IMR-90 (cell line): ENCODE results near the gene CYP46A1. TPM values are rescaled to one million over a fixed set of nuclear protein-coding genes. Genes with fewer than 3 reads are reported as not detected.

Source experiments
- ATAC-seq: fragments of 200-7000 bp; cut with Tn5 transposase; 2 replicates; pipeline ENCODE4 v1.9.1; 2020; ENCODE audit warnings: low read depth, mild to moderate bottlenecking, moderate library complexity
- BruUV-seq: library from RNA; stranded (reverse); fragments of 400-500 nt; replicated peaks from 2 replicates; lab custom pipeline; 2021; lab: Mats Ljungman, UMichigan
- CTCF ChIA-PET: fragments of 300-600 bp; formaldehyde crosslinking; extraction: SDS; loops from one replicate; lab custom pipeline; 2021; ENCODE audit warnings: antibody characterized with exemption; lab: Yijun Ruan, JAX
- POLR2A ChIA-PET: fragments of 300-600 bp; sonication (Branson Sonifier 250); formaldehyde crosslinking; loops from one replicate; lab custom pipeline; 2022; ENCODE audit warnings: antibody characterized with exemption; ENCODE audit not compliant: unreplicated experiment; lab: Charles Lee
- DNase-seq: peaks from one replicate; pipeline ENCODE4 v3.0.0; 2013
- H2AFZ ChIP-seq: replicated peaks from 2 replicates; pipeline ENCODE3; 2013; ENCODE audit warnings: low read length, mild to moderate bottlenecking; ENCODE audit not compliant: poor library complexity
- H2AK5ac ChIP-seq: 2 replicates; pipeline ENCODE4 v1.6.1; 2013; ENCODE audit warnings: low read depth, low read length, inconsistent platforms
- H2AK9ac ChIP-seq: replicated peaks from 2 replicates; pipeline ENCODE3; 2013; ENCODE audit warnings: mild to moderate bottlenecking, low read depth, low read length, moderate library complexity; ENCODE audit not compliant: poor library complexity
- H2BK120ac ChIP-seq: 2 replicates; pipeline ENCODE4 v1.6.1; 2013; ENCODE audit warnings: low read depth, low read length, inconsistent platforms
- H2BK15ac ChIP-seq: 3 replicates; pipeline ENCODE4 v1.6.1; 2013; ENCODE audit warnings: low read depth, low read length, inconsistent platforms
- H2BK20ac ChIP-seq: 2 replicates; pipeline ENCODE4 v1.6.1; 2013; ENCODE audit warnings: low read depth, mild to moderate bottlenecking, inconsistent platforms, low read length, moderate library complexity
- H2BK5ac ChIP-seq: 2 replicates; pipeline ENCODE4 v1.6.1; 2013; ENCODE audit warnings: mild to moderate bottlenecking, low read depth, low read length, inconsistent platforms; ENCODE audit not compliant: poor library complexity, severe bottlenecking
- H3K14ac ChIP-seq: replicated peaks from 2 replicates; pipeline ENCODE4 v1.6.1; 2013; ENCODE audit warnings: low read depth, low read length, inconsistent platforms
- H3K18ac ChIP-seq: 2 replicates; pipeline ENCODE4 v1.6.1; 2013; ENCODE audit warnings: low read depth, low read length, control low read depth
- H3K23ac ChIP-seq: 2 replicates; pipeline ENCODE4 v1.6.1; 2013; ENCODE audit warnings: low read depth, low read length, inconsistent platforms
- H3K27ac ChIP-seq: 2 replicates; pipeline ENCODE4 v1.5.1; 2013; ENCODE audit warnings: mild to moderate bottlenecking, control low read depth, low read length; ENCODE audit not compliant: insufficient read depth
- H3K27me3 ChIP-seq: 2 replicates; pipeline ENCODE4 v1.6.1; 2013; ENCODE audit warnings: low read length; ENCODE audit not compliant: control insufficient read depth, insufficient read depth
- H3K36me3 ChIP-seq: 2 replicates; pipeline ENCODE4 v1.6.1; 2013; ENCODE audit warnings: low read length, mixed read lengths; ENCODE audit not compliant: control insufficient read depth, insufficient read depth
- H3K4ac ChIP-seq: 2 replicates; pipeline ENCODE4 v1.6.1; 2013; ENCODE audit warnings: low read depth, low read length, inconsistent platforms
- H3K4me1 ChIP-seq: 2 replicates; pipeline ENCODE4 v1.6.1; 2013; ENCODE audit warnings: low read length, mixed read lengths; ENCODE audit not compliant: control insufficient read depth, insufficient read depth
- H3K4me2 ChIP-seq: 2 replicates; pipeline ENCODE4 v1.6.1; 2013; ENCODE audit warnings: low read depth, mild to moderate bottlenecking, control low read depth, low read length, moderate library complexity
- H3K4me3 ChIP-seq: 2 replicates; pipeline ENCODE4 v1.5.1; 2013; ENCODE audit warnings: low read depth, mild to moderate bottlenecking, control low read depth, low read length, moderate library complexity; ENCODE audit not compliant: insufficient read depth
- H3K56ac ChIP-seq: 2 replicates; pipeline ENCODE4 v1.6.1; 2013; ENCODE audit warnings: low read length, inconsistent platforms; ENCODE audit not compliant: insufficient read depth; ENCODE audit errors: extremely low read depth
- H3K79me1 ChIP-seq, 2 experiments: 2 replicates each; pipeline ENCODE4 v1.6.1; 2013; ENCODE audit warnings: low read length in 2 of 2, inconsistent platforms in 1 of 2, low read depth in 1 of 2
- H3K9ac ChIP-seq: 2 replicates; pipeline ENCODE4 v1.6.1; 2013; ENCODE audit warnings: low read depth, low read length, control low read depth
- H3K9me1 ChIP-seq: 2 replicates; pipeline ENCODE4 v1.6.1; 2013; ENCODE audit warnings: low read length, inconsistent platforms; ENCODE audit not compliant: insufficient read depth
- H3K9me3 ChIP-seq: 2 replicates; pipeline ENCODE4 v1.6.1; 2013; ENCODE audit warnings: low read length; ENCODE audit not compliant: control insufficient read depth, insufficient read depth
- H4K20me1 ChIP-seq: 2 replicates; pipeline ENCODE4 v1.6.1; 2013; ENCODE audit warnings: low read length, inconsistent platforms; ENCODE audit not compliant: insufficient read depth
- H4K5ac ChIP-seq: 2 replicates; pipeline ENCODE4 v1.6.1; 2013; ENCODE audit warnings: mild to moderate bottlenecking, low read depth, low read length, control low read depth
- H4K8ac ChIP-seq, 2 experiments: 2 replicates each; pipeline ENCODE4 v1.6.1; 2013; ENCODE audit warnings: low read depth in 2 of 2, low read length in 2 of 2, control low read depth in 1 of 2, inconsistent platforms in 1 of 2
- H4K91ac ChIP-seq: 2 replicates; pipeline ENCODE4 v1.6.1; 2013; ENCODE audit warnings: low read depth, low read length, inconsistent platforms; ENCODE audit not compliant: insufficient read depth
- BHLHE40 ChIP-seq: fragments of 150-350 bp; IDR thresholded peaks from 2 replicates; pipeline ENCODE4 v1.6.1; 2016; ENCODE audit warnings: mild to moderate bottlenecking, low read depth, low read length
- CEBPB ChIP-seq: IDR thresholded peaks from 2 replicates; pipeline ENCODE4 v1.6.1; 2012; ENCODE audit warnings: low read depth, low read length, improper control_type of control experiment
- FOS ChIP-seq: fragments of 150-350 bp; IDR thresholded peaks from 2 replicates; pipeline ENCODE4 v1.6.1; 2016; ENCODE audit warnings: low read depth, low read length
- MAFK ChIP-seq: IDR thresholded peaks from 2 replicates; pipeline ENCODE4 v1.6.1; 2012; ENCODE audit warnings: low read depth, low read length, improper control_type of control experiment
- MAZ ChIP-seq: IDR thresholded peaks from 2 replicates; pipeline ENCODE4 v1.6.1; 2012; ENCODE audit warnings: low read depth, mild to moderate bottlenecking, low read length, improper control_type of control experiment, moderate library complexity, borderline replicate concordance
- MXI1 ChIP-seq: IDR thresholded peaks from 2 replicates; pipeline ENCODE4 v1.6.1; 2012; ENCODE audit warnings: low read depth, mild to moderate bottlenecking, low read length, moderate library complexity, borderline replicate concordance
- NFE2L2 ChIP-seq: fragments of 150-350 bp; IDR thresholded peaks from 2 replicates; pipeline ENCODE4 v1.6.1; 2016; ENCODE audit warnings: low read depth, mild to moderate bottlenecking, low read length
- RCOR1 ChIP-seq: IDR thresholded peaks from 2 replicates; pipeline ENCODE4 v1.6.1; 2012; ENCODE audit warnings: mild to moderate bottlenecking, low read length, improper control_type of control experiment; ENCODE audit not compliant: insufficient replicate concordance
- RFX5 ChIP-seq: IDR thresholded peaks from 2 replicates; pipeline ENCODE4 v1.8.0; 2012; ENCODE audit warnings: low read depth, mild to moderate bottlenecking, low read length, moderate library complexity
- SMC3 ChIP-seq: fragments of 150-350 bp; IDR thresholded peaks from 2 replicates; pipeline ENCODE4 v1.6.1; 2016; ENCODE audit warnings: low read depth, mild to moderate bottlenecking, antibody characterized with exemption, low read length, moderate library complexity
- USF2 ChIP-seq: fragments of 150-350 bp; IDR thresholded peaks from 2 replicates; pipeline ENCODE4 v1.6.1; 2017; ENCODE audit warnings: mild to moderate bottlenecking, antibody characterized with exemption, low read length, low read depth
- WGBS, 2 experiments: methylation state at CpG; one replicate each; pipeline versions ENCODE4 v1.1.5 to v1.1.7; 2013; ENCODE audit warnings: missing lambda C conversion rate in 2 of 2; ENCODE audit not compliant: insufficient read length in 1 of 2; ENCODE audit errors: extremely low coverage in 2 of 2; 5-methylcytosine and 5-hydroxymethylcytosine counted together
- dilution Hi-C: fragments of 300-500 bp; cut with HindIII; formaldehyde crosslinking; loops from one replicate; pipeline ENCODE4 v1.14.3; 2018; ENCODE audit warnings: low sequenced_read_pairs; ENCODE audit not compliant: unreplicated experiment
- in situ Hi-C: fragments of 300-500 bp; cut with MboI; formaldehyde crosslinking; loops from 3 replicates; pipeline ENCODE4 v1.14.3; 2019; ENCODE audit warnings: low sequenced_read_pairs, inconsistent platforms, mixed read lengths
- intact Hi-C: fragments of 100-400 bp; cut with micrococcal nuclease; formaldehyde crosslinking; loops from 2 replicates; pipeline ENCODE4 v1.10.0; 2022
- polyA plus RNA-seq, 3 experiments: library from polyadenylated mRNA; depleted of rRNA; stranded (reverse); fragments of >200 nt; gene quantifications; 2 replicates each; pipeline ENCODE4 v1.2.3, GENCODE V29; 2012; ENCODE audit warnings: low replicate concordance in 1 of 3
- total RNA-seq: library from RNA; depleted of rRNA; stranded (reverse); fragments of >200 nt; gene quantifications from 2 replicates; pipeline ENCODE4 v1.2.3, GENCODE V29; 2012
- TF ChIP-seq, protein P1 (sequence below): fragments of 150-350 bp; IDR thresholded peaks from 2 replicates; pipeline ENCODE4 v1.6.1; 2016; ENCODE audit warnings: low read depth, mild to moderate bottlenecking, low read length, moderate library complexity, borderline replicate concordance
- TF ChIP-seq, protein P2 (sequence below): conservative IDR thresholded peaks from 2 replicates; pipeline ENCODE4 v1.5.1; 2012; ENCODE audit warnings: mild to moderate bottlenecking, low read depth, low read length, improper control_type of control experiment

Gene CYP46A1
- total and polyA plus RNA-seq, 2 of the 4 experiments (the other 2 are of a cell fraction) = 0.18 to 0.31 TPM

DNA sequence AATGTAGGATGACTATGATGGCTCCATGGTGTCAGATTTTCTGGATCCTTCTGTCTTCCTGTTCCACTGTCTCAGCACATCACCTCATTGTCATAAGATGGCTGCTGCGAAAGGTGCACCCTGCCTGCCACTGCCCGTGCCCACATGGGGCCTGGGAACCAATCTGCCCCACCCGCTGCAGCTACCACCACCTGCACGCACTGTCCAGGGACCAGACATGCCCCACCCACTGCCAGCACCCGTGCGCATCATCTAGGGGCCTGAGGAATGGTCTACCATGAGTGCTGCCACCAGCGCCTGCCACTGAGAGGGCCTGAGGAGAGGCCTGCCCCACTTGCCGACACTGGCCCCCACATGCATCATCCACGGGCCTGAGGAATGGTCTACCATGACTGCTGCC is 23.8 kb downstream of the CYP46A1 start:
- Histone ChIP-seq H3K4me3 (no peak overlapping the region), H3K9me1 (no peaks in the 10 kb centered on the region), H3K14ac (no peak overlapping the region), H2AFZ (no peak overlapping the region), H4K20me1 (no peaks in the 10 kb centered on the region), H3K27me3 (peaks cover 6% of the 10 kb centered on the region; the same call in 1 of the 2 replicates), H3K23ac (no peak overlapping the region), H2AK5ac (no peak overlapping the region), H3K27ac (no peak overlapping the region), H3K4ac (no peak overlapping the region), H2BK15ac (no peak overlapping the region), H3K4me1 (no peaks in the 10 kb centered on the region), H3K9ac (no peak overlapping the region), H3K79me1 (no peaks in the 10 kb centered on the region), H3K9me3 (peaks cover 9% of the 10 kb centered on the region), H3K36me3 (no peaks in the 10 kb centered on the region), H4K5ac (no peak overlapping the region), H2BK120ac (no peak overlapping the region), H2BK20ac (no peak overlapping the region), H4K91ac (no peak overlapping the region), H3K56ac (no peak overlapping the region), H3K18ac (no peak overlapping the region), H3K4me2 (no peak overlapping the region), H2BK5ac (no peak overlapping the region), H2AK9ac (no peak overlapping the region), H4K8ac (no peak overlapping the region)
- ChIA-PET CTCF (no interaction called here), POLR2A (no interaction called here)
- no TSS peak for BruUV-seq
- dilution Hi-C loops = no loop called here
- 67% methylated on average over 2 of the region's 9 CpGs; no CpG with 5 or more reads in 1 of the 2 experiments for whole genome bisulfite sequencing, 2 experiments
- TF ChIP-seq RCOR1 = no peak
- no peak for TF ChIP-seq NFE2L2
- no peak for TF ChIP-seq MAFK
- TF ChIP-seq, protein P1, sequence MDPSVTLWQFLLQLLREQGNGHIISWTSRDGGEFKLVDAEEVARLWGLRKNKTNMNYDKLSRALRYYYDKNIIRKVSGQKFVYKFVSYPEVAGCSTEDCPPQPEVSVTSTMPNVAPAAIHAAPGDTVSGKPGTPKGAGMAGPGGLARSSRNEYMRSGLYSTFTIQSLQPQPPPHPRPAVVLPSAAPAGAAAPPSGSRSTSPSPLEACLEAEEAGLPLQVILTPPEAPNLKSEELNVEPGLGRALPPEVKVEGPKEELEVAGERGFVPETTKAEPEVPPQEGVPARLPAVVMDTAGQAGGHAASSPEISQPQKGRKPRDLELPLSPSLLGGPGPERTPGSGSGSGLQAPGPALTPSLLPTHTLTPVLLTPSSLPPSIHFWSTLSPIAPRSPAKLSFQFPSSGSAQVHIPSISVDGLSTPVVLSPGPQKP = no peak
- no peak for TF ChIP-seq CEBPB
- TF ChIP-seq MAZ = no peak
- TF ChIP-seq FOS = no peak
- TF ChIP-seq, protein P2, sequence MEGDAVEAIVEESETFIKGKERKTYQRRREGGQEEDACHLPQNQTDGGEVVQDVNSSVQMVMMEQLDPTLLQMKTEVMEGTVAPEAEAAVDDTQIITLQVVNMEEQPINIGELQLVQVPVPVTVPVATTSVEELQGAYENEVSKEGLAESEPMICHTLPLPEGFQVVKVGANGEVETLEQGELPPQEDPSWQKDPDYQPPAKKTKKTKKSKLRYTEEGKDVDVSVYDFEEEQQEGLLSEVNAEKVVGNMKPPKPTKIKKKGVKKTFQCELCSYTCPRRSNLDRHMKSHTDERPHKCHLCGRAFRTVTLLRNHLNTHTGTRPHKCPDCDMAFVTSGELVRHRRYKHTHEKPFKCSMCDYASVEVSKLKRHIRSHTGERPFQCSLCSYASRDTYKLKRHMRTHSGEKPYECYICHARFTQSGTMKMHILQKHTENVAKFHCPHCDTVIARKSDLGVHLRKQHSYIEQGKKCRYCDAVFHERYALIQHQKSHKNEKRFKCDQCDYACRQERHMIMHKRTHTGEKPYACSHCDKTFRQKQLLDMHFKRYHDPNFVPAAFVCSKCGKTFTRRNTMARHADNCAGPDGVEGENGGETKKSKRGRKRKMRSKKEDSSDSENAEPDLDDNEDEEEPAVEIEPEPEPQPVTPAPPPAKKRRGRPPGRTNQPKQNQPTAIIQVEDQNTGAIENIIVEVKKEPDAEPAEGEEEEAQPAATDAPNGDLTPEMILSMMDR = no peak
- no peak for TF ChIP-seq RFX5
- no peak for TF ChIP-seq MXI1
- TF ChIP-seq SMC3 = no peak
- no peak for TF ChIP-seq BHLHE40
- no peak for TF ChIP-seq USF2
- intact Hi-C loops = no loop called here
- ATAC-seq (no peak), DNase-seq (no peak)
- in situ Hi-C loops = no loop called here
